Fibroblast of the aortic adventitia (primary cell): ENCODE results near the gene TMCC1. TPM values are rescaled to one million over a fixed set of nuclear protein-coding genes. Genes with fewer than 3 reads are reported as not detected.
A peak's percentile ranks its signal among the peaks of the same experiment; 100 is the strongest.

Source experiments
- DNase-seq: peaks from one replicate; pipeline ENCODE4 v3.0.0-alpha.2; 2010; ENCODE audit warnings: low read depth
- H3K4me3 ChIP-seq: 2 replicates; pipeline ENCODE4 v1.5.1; 2011; ENCODE audit warnings: low read depth, mild to moderate bottlenecking, control low read depth, low read length, moderate library complexity
- total RNA-seq: library from RNA; depleted of rRNA; stranded (reverse); fragments of >200 nt; gene quantifications from 2 replicates; pipeline ENCODE4 v1.2.3, GENCODE V29; 2012; ENCODE audit warnings: low replicate concordance
- TF ChIP-seq, protein P1 (sequence below): IDR thresholded peaks from 2 replicates; pipeline ENCODE4 v1.5.1; 2011; ENCODE audit warnings: mild to moderate bottlenecking, low read length, control low read depth, inconsistent platforms; ENCODE audit not compliant: insufficient read depth

The TMCC1 gene
- total RNA-seq, 1 donor, result 16.9 TPM

DNA sequence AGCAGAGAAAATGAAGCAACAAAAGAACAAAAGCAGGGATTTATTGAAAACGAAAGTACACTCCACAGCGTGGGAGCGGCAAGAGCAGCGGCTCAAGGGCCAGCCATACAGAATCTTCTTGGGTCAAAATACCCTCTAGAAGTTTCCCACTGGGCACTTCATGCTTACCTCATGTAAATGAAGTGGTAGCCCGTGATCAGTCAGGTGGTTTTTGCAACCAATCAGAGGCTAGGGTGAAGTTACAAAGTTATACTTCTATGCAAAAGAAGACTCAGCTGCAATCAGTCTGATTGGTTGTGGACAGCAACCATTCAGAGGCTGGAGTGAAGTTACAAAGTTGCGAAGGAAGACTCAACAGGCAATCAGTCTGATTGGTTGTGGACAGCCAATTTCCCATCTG, 43.2 kb upstream of the TMCC1 start:
- TF ChIP-seq, protein P1, sequence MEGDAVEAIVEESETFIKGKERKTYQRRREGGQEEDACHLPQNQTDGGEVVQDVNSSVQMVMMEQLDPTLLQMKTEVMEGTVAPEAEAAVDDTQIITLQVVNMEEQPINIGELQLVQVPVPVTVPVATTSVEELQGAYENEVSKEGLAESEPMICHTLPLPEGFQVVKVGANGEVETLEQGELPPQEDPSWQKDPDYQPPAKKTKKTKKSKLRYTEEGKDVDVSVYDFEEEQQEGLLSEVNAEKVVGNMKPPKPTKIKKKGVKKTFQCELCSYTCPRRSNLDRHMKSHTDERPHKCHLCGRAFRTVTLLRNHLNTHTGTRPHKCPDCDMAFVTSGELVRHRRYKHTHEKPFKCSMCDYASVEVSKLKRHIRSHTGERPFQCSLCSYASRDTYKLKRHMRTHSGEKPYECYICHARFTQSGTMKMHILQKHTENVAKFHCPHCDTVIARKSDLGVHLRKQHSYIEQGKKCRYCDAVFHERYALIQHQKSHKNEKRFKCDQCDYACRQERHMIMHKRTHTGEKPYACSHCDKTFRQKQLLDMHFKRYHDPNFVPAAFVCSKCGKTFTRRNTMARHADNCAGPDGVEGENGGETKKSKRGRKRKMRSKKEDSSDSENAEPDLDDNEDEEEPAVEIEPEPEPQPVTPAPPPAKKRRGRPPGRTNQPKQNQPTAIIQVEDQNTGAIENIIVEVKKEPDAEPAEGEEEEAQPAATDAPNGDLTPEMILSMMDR, result no peak
- DNase-seq, result peak; percentile 79
- H3K4me3 ChIP-seq, result peak overlapping the region; percentile 56

DNA sequence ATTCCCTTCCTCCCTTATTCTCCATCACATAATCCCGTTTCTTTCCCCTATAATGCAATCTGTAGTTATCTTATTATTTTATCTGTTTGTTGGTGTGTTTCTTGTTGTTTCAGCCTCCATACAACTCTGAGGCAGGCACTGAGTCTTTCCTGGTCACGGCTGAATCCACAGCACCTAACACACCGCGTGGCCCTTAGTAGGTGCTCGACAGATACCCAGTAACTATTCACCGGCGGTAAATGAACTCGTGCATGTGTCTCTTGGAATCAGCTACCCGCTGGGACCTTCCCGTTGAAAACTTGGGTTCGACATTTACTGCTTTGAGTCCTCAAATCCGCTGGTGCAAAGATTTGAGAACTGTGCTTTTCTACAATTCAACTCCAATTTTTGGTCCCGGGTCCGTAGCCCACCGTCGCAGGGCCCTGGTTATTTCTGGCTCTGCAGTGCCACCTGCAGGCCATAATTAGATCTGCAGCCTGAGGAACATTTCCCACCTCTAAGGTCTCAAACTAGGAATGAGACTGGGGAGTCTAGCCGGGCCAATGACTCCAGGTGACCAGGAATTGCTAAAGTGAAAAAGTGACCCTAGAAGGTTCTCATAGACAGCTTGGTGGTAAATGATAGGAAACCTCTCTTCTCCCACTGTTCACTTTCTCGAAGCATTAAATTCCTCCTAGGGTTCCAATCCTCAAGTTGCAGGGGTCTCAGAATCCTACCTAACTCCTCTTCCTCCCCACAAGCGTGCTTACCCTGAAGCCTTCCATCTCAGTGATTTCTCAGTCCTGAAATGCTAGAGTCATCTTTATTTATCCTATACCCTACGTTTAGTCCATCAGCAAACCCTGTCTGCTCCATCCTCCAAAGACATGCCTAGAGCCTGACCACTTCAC, 41.0 kb upstream of the TMCC1 start:
- TF ChIP-seq, protein P1, result peak; percentile 82
- H3K4me3 ChIP-seq, result peak overlapping the region; percentile 47
- DNase-seq, result peak; percentile 38

DNA sequence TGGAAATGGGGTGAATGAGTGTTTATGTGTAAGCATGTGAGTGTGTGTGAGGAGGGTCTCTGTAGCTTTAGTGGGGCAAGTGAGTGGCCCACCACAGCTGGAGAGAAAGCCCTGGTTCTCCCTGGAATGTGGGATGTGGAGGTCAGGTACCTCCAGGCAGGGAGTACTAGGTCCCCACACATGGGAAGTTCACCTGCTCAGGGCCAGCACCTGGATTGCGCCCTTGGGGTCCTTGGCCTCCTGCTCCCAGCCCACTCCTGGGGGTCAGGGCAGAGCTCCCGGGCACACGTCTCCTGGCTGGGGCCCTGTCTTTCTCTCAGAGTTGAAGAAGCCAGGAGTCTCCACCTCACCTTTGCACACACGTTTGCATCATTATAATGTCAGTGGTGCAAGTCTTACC, 40.0 kb upstream of the TMCC1 start:
- H3K4me3 ChIP-seq, result no peak overlapping the region
- no peak for DNase-seq
- TF ChIP-seq, protein P1, result no peak

DNA sequence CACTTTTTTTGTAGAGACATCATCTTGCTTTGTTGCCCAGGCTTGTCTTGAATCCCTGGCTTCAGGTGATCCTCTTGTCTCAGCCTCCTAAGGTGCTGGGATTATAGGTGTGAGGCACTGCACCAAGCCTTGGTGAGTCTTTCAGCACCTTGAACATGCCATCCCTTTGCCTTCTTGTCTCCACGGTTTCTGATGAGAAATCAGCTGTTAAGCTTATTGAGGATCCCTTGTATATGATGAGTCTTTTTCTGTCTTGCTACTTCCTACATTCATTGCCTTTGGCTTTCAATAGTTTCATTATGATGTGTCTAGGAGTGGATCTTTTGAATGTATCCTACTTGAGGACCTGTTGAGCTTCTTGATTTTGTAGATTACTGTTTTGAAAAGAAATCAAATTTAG, 35.9 kb upstream of the TMCC1 start:
- H3K4me3 ChIP-seq, result no peak overlapping the region
- TF ChIP-seq, protein P1, result no peak
- no peak for DNase-seq

DNA sequence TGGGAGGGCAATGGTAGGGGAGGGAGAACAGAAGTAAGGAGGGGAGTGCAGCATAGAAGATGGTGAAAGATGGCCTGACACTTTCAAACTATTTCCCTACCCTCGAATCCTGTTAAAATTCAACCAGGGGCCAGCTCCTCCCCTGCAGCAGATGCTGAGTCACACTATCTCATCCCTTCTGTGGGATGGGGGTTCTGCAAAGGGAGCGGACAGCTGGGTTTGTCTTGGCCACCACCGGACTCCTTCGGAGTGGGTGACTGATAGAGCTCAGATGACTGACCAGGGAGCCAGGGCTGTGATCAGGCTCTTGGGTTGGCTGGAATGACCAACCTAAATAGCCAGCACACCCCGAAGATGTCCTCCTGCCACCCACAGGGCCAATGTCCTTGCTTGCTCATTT, 33.6 kb upstream of the TMCC1 start:
- TF ChIP-seq, protein P1, result no peak
- no peak overlapping the region for H3K4me3 ChIP-seq
- no peak for DNase-seq

DNA sequence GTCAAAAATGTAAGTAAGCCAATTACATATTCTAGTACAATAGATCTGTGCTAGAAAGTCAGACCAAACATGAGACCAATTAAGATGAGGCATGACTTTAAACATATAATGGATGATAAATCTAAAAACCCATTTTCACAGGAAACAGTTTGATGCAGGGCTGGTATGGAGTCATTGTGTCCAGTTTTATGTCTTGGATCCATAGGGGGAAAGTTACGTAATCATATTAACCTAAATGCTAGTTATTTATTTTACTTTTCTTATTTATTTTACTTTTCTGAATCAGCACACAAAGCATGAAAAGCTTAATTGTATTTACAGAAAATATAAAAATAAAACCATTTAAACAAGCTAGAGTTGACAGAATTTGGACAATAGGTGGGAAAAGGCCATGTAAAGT, 26.3 kb upstream of the TMCC1 start:
- no peak overlapping the region for H3K4me3 ChIP-seq
- DNase-seq, result no peak
- TF ChIP-seq, protein P1, result no peak

DNA sequence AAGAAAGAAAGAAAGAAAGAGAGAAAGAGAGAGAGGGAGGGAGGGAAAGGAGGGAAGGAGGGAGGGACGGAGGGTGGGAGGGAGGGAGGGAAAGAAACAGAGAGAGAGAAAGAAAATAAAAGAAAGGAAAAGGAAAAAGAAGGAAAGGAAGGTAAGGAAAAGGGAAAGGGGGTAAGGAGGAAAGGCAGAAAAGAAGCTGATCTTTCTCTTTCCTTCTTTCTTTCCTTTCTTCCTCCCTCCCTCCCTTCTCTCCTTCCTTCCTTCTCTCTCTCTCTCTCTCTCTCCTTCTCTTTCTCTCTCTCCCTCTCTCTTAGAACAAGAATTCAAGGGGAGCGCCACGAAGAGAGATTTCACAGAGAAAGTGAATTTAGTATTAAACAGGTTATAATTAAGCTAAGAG, 25.8 kb upstream of the TMCC1 start:
- TF ChIP-seq, protein P1, result no peak
- H3K4me3 ChIP-seq, result no peak overlapping the region

More for the DNA sequence above, 25.8 kb upstream of the TMCC1 start:
- no peak for DNase-seq
